Right lobe of liver (tissue), 4 donors: ENCODE results near the gene MIER2.

ENCODE experiments used
- POLR2A ChIP-seq: fragments of 450-650 bp; IDR thresholded peaks from one replicate; pipeline ENCODE4 v1.6.1; 2017; ENCODE audit warnings: antibody characterized with exemption, mild to moderate bottlenecking
- TF ChIP-seq, protein P1 (sequence below), 4 donors: fragments of 200-600 bp in 3 of 4; fragments of 450-650 bp in 1 of 4; IDR thresholded peaks; one replicate each; pipeline versions ENCODE4 v1.5.1 to v1.8.0; 2016 to 2022; ENCODE audit warnings: antibody characterized with exemption in 4 of 4, mild to moderate bottlenecking in 2 of 4
- donor health status: DM: no; HTN: no; CAD: no.
- donor health status: DM: no; HTN: no; CAD: no.
- donor health status: DM: no; HTN: yes; CAD: no.

DNA sequence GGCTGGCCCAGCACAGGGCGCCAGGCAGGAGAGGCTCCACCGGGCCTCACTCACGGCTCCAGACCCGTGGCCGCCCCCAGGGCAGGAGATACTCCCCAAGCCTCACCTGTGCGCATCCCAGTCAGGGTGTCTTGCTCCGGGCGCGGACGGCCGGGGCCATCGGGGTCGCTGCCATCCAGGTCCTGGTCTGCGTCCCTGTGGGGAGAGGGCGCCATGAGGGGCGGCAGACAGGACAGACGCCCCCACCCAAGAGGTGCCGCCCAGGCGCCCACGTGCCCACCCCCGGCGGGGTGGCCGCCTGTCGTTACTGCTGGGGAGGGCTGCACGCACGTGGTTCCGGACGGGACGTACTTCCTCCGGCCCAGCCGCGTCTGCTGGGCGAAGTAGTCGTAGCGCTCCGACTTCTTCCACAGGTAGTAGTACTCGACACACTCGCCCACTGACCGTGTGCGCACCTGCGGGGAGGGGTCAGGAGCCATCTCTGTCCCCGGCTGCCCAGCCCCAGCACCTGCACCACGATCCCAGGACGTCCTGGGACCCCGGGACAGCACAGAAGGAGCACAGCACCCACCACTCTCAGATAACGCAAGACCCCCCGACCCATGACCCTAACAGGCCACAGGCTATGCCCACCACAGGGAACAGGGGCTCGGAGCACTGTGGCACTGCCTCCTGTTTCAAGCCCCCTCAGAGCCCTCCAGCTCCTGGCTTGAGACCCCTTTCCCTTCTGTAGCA lies 36.0 kb downstream of the MIER2 start:
- TF ChIP-seq, protein P1, sequence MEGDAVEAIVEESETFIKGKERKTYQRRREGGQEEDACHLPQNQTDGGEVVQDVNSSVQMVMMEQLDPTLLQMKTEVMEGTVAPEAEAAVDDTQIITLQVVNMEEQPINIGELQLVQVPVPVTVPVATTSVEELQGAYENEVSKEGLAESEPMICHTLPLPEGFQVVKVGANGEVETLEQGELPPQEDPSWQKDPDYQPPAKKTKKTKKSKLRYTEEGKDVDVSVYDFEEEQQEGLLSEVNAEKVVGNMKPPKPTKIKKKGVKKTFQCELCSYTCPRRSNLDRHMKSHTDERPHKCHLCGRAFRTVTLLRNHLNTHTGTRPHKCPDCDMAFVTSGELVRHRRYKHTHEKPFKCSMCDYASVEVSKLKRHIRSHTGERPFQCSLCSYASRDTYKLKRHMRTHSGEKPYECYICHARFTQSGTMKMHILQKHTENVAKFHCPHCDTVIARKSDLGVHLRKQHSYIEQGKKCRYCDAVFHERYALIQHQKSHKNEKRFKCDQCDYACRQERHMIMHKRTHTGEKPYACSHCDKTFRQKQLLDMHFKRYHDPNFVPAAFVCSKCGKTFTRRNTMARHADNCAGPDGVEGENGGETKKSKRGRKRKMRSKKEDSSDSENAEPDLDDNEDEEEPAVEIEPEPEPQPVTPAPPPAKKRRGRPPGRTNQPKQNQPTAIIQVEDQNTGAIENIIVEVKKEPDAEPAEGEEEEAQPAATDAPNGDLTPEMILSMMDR (IDR thresholded peaks at IDR 0.05) = no peak
- no peak for TF ChIP-seq POLR2A
